Fibroblast of lung (primary cell): ENCODE data around the gene IGFBPL1. TPM values are rescaled to one million over a fixed set of nuclear protein-coding genes. Genes with fewer than 3 reads are reported as not detected.

Experiments used
- DNase-seq, 2 donors: peaks; one replicate each; pipeline versions ENCODE4 v3.0.0 to v3.0.0-alpha.2; 2010; ENCODE audit warnings: low read depth in 2 of 2
- H2AFZ ChIP-seq: 2 replicates; pipeline ENCODE4 v1.5.1; 2012; ENCODE audit warnings: low read length, control low read depth, inconsistent platforms
- H3K27ac ChIP-seq: 2 replicates; pipeline ENCODE4 v1.5.1; 2011; ENCODE audit warnings: low read length, control low read depth; ENCODE audit not compliant: insufficient read depth
- H3K27me3 ChIP-seq: 2 replicates; pipeline ENCODE4 v1.5.1; 2011; ENCODE audit warnings: mild to moderate bottlenecking, low read length; ENCODE audit not compliant: control insufficient read depth, insufficient read depth
- H3K36me3 ChIP-seq: 2 replicates; pipeline ENCODE4 v1.5.1; 2011; ENCODE audit warnings: low read length; ENCODE audit not compliant: control insufficient read depth, insufficient read depth
- H3K4me1 ChIP-seq: 2 replicates; pipeline ENCODE4 v1.5.1; 2011; ENCODE audit warnings: low read length; ENCODE audit not compliant: control insufficient read depth, insufficient read depth; ENCODE audit errors: extremely low read depth
- H3K4me2 ChIP-seq: 2 replicates; pipeline ENCODE4 v1.5.1; 2011; ENCODE audit warnings: low read length, control low read depth; ENCODE audit not compliant: insufficient read depth; ENCODE audit errors: extremely low read depth
- H3K4me3 ChIP-seq, 4 experiments: fragments of 200-600 bp in 1 of 4; sonication (generic) in 1 of 4; replicated peaks in 1 of 4; 2 replicates each; pipeline ENCODE4 v1.5.1; 2011 to 2016; ENCODE audit warnings: low read length in 4 of 4, low read depth in 3 of 4, mild to moderate bottlenecking in 3 of 4, control low read depth in 2 of 4, inconsistent platforms in 1 of 4, mixed read lengths in 1 of 4; ENCODE audit not compliant: insufficient read depth in 1 of 4; ENCODE audit errors: control extremely low read depth in 1 of 4
- H3K79me2 ChIP-seq: 2 replicates; pipeline ENCODE4 v1.5.1; 2012; ENCODE audit warnings: mild to moderate bottlenecking, low read length, inconsistent platforms; ENCODE audit not compliant: control insufficient read depth, insufficient read depth
- H3K9ac ChIP-seq: 2 replicates; pipeline ENCODE4 v1.5.1; 2011; ENCODE audit warnings: mild to moderate bottlenecking, low read length, control low read depth; ENCODE audit not compliant: insufficient read depth
- H3K9me3 ChIP-seq: 2 replicates; pipeline ENCODE4 v1.5.1; 2012; ENCODE audit warnings: low read depth, low read length; ENCODE audit not compliant: control insufficient read depth, insufficient read depth
- H4K20me1 ChIP-seq: 2 replicates; pipeline ENCODE4 v1.5.1; 2011; ENCODE audit warnings: low read length; ENCODE audit not compliant: control insufficient read depth, insufficient read depth; ENCODE audit errors: extremely low read depth
- EZH2 ChIP-seq: IDR thresholded peaks from 2 replicates; pipeline ENCODE4 v1.5.1; 2012; ENCODE audit warnings: low read length, control low read depth, mild to moderate bottlenecking; ENCODE audit errors: missing control alignments
- polyA plus RNA-seq, 2 donors: library from polyadenylated mRNA; depleted of rRNA in 1 of 2; stranded (reverse) in 1 of 2; unstranded in 1 of 2; fragments of >200 nt; gene quantifications; 2 replicates each; pipeline ENCODE4 v1.2.1, GENCODE V29; 2011 to 2012; ENCODE audit warnings: missing spikeins in 1 of 2
- total RNA-seq: library from RNA; depleted of rRNA; stranded (reverse); fragments of >200 nt; gene quantifications from 2 replicates; pipeline ENCODE4 v1.2.1, GENCODE V29; 2014
- TF ChIP-seq, protein P1 (sequence below), 2 donors: IDR thresholded peaks in 1 of 2; conservative IDR thresholded peaks in 1 of 2; 1 replicate in 1 of 2; 2 replicates in 1 of 2; pipeline ENCODE4 v1.5.1; 2011 to 2012; ENCODE audit warnings: low read length in 2 of 2, control low read depth in 1 of 2, inconsistent platforms in 1 of 2, low read depth in 1 of 2, mild to moderate bottlenecking in 1 of 2

Gene IGFBPL1
- total and polyA plus RNA-seq, 2 donors (not counting 1 experiment from before 2014, with no cell fraction given) = not detected

DNA sequence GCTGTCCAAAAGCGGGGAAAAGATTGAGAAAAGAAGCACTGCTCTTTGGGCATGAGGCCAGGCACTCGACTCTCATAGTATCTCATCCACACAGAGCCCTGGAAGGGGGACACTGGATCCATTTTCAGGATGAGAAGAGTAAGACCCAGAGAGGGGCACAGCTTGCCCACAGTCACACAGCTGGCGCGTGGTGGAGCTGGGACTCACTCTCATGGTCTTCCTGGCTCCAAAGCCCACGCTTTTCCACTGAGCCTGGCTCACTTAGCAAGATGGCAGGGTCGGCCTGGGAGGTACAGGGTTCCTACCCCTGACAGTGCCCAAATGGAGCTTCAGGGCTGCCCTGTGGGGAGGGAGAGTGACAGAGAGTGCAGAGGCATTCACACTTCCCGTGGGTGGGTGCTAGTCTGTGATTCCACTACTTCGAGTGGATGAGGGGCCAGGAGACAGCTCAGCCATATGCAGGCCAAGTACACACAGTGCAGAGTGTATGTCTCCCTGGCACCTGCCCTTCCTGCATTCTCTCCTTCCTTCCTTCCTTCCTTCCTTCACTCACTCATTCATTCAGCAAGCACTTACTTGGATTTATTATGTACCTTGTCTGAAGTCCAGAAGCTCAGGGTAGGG, 18.3 kb upstream of the IGFBPL1 start:
- no peak for DNase-seq
- Histone ChIP-seq H3K27ac (no peak overlapping the region), H3K4me2 (no peak overlapping the region), H3K27me3 (no peaks in the 10 kb centered on the region), H3K36me3 (no peaks in the 10 kb centered on the region), H2AFZ (no peak overlapping the region), H3K9me3 (no peaks in the 10 kb centered on the region), H4K20me1 (no peaks in the 10 kb centered on the region), H3K4me1 (no peaks in the 10 kb centered on the region), H3K79me2 (no peaks in the 10 kb centered on the region), H3K4me3 (no peak overlapping the region), H3K9ac (no peak overlapping the region)
- no peak for TF ChIP-seq EZH2
- TF ChIP-seq, protein P1, sequence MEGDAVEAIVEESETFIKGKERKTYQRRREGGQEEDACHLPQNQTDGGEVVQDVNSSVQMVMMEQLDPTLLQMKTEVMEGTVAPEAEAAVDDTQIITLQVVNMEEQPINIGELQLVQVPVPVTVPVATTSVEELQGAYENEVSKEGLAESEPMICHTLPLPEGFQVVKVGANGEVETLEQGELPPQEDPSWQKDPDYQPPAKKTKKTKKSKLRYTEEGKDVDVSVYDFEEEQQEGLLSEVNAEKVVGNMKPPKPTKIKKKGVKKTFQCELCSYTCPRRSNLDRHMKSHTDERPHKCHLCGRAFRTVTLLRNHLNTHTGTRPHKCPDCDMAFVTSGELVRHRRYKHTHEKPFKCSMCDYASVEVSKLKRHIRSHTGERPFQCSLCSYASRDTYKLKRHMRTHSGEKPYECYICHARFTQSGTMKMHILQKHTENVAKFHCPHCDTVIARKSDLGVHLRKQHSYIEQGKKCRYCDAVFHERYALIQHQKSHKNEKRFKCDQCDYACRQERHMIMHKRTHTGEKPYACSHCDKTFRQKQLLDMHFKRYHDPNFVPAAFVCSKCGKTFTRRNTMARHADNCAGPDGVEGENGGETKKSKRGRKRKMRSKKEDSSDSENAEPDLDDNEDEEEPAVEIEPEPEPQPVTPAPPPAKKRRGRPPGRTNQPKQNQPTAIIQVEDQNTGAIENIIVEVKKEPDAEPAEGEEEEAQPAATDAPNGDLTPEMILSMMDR (conservative IDR thresholded peaks at IDR 0.05 in 1 of 2, IDR thresholded peaks at IDR 0.05 in 1 of 2; ENCODE audit: low read depth in 1 of 2, low read length in 2 of 2) = no peak

DNA sequence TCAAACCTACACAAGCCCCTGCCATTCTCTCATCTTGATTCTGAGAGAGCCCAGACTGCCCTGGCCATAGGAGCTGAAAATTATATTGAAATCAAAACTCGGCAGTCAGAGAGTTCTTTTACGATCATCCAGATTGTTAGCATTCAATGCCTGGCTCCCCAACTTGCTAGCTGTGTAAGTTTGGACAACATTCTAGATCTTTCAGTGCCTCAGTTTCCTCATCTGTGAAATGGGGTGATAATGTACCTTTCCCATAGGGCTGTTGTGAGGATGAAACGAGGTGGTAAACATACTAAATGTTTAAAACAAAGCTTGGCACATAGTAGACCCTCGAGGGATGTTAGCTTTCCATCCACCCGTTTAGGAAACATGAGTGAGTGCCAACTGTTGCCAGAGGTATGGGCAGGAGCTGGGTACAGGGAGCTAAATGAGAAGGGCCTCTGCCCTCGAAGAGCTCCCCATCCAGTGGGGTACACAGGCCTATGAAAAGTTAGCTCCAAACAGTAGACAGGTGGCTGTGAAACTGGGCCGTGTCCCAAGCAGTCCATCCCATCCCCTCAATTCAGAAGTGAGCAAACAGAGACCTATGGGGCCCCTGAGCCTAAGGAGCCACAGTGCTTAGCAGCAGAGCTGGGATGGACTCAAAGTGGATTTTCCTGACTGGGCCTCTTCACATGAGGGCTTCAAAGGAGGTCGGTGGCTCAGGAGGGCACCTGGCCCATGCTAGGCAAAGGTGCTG, 17.3 kb upstream of the IGFBPL1 start:
- no peak overlapping the region for H3K9ac ChIP-seq
- no peak for DNase-seq
- H2AFZ ChIP-seq = no peak overlapping the region
- no peak overlapping the region for H3K27ac ChIP-seq
- H3K9me3 ChIP-seq = no peaks in the 10 kb centered on the region
- H4K20me1 ChIP-seq = no peaks in the 10 kb centered on the region
- no peak overlapping the region for H3K4me2 ChIP-seq
- H3K4me1 ChIP-seq = no peaks in the 10 kb centered on the region
- TF ChIP-seq, protein P1 (conservative IDR thresholded peaks at IDR 0.05 in 1 of 2, IDR thresholded peaks at IDR 0.05 in 1 of 2; ENCODE audit: low read depth in 1 of 2, low read length in 2 of 2) = no peak
- TF ChIP-seq EZH2 = no peak
- no peaks in the 10 kb centered on the region for H3K27me3 ChIP-seq
- no peak overlapping the region for H3K4me3 ChIP-seq
- H3K79me2 ChIP-seq = no peaks in the 10 kb centered on the region
- no peaks in the 10 kb centered on the region for H3K36me3 ChIP-seq

DNA sequence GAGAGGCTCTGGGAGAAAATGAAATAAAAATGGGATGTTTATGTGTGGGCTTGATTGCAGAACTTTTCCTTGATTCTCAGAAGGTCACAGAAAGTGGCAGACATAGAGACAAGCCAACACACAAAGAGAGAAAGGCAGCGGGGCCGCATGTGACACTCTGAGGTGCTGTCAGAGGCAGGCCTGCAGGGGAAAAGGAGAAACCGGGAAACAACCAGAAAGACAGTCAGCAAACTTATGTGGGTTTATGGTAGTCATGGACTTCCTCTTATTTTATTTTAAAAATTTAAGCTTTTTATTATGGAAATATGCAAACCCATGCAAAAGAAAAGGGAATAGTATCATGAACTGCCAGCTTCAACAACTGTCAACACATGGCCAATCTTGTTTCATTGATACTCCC, 16.3 kb upstream of the IGFBPL1 start:
- Histone ChIP-seq H4K20me1 (no peaks in the 10 kb centered on the region), H3K36me3 (no peaks in the 10 kb centered on the region), H3K79me2 (no peaks in the 10 kb centered on the region), H3K9me3 (no peaks in the 10 kb centered on the region), H3K4me2 (no peak overlapping the region), H3K4me1 (no peaks in the 10 kb centered on the region), H2AFZ (no peak overlapping the region), H3K4me3 (no peak overlapping the region), H3K27me3 (no peaks in the 10 kb centered on the region), H3K27ac (no peak overlapping the region), H3K9ac (no peak overlapping the region)
- TF ChIP-seq, protein P1 (conservative IDR thresholded peaks at IDR 0.05 in 1 of 2, IDR thresholded peaks at IDR 0.05 in 1 of 2; ENCODE audit: low read depth in 1 of 2, low read length in 2 of 2) = no peak
- no peak for TF ChIP-seq EZH2
- DNase-seq = no peak
